NCI-H345 (cell line): ENCODE measurements around the gene SLC37A3.
A peak's percentile ranks its signal among the peaks of the same experiment; 100 is the strongest.
"Not testable (repeated sequence)": the region's sequence is repeated elsewhere in the genome, so short reads cannot be mapped to it uniquely, and the experiment has no call there.

Experiments used
- DNase-seq: peaks from one replicate; lab custom pipeline; 2025; lab: John Stamatoyannopoulos, UW

The SLC37A3 gene

GRCh38 chr7:140348161-140348849 lies 50.0 kb downstream of the SLC37A3 start:
- no peak for DNase-seq

- no peak for DNase-seq
Observed at GRCh38 chr7:140347218-140347617, 51.1 kb downstream of the SLC37A3 start.

GRCh38 chr7:140345426-140345825 lies 52.9 kb downstream of the SLC37A3 start:
- DNase-seq, result no peak

- peak; percentile 12 for DNase-seq
Observed at GRCh38 chr7:140342727-140343514, 55.4 kb downstream of the SLC37A3 start.

- DNase-seq, result not testable (repeated sequence)
Observed at GRCh38 chr7:140338959-140339358, 59.4 kb downstream of the SLC37A3 start.

- no peak for DNase-seq
Observed at GRCh38 chr7:140334341-140335057, 63.8 kb downstream of the SLC37A3 start.

- DNase-seq, result no peak
Observed at GRCh38 chr7:140333686-140334085, 64.6 kb downstream of the SLC37A3 start.

GRCh38 chr7:140333223-140333622 lies 65.1 kb downstream of the SLC37A3 start:
- no peak for DNase-seq

- no peak for DNase-seq
Observed at GRCh38 chr7:140330595-140330994, 67.7 kb downstream of the SLC37A3 start.

GRCh38 chr7:140330128-140330527 lies 68.2 kb downstream of the SLC37A3 start:
- DNase-seq, result no peak

- DNase-seq, result no peak
Observed at GRCh38 chr7:140327261-140327661, 71.1 kb downstream of the SLC37A3 start.

GRCh38 chr7:140326116-140326928 lies 72.0 kb downstream of the SLC37A3 start:
- DNase-seq, result peak; percentile 65

- no peak for DNase-seq
Observed at GRCh38 chr7:140325600-140325999, 72.7 kb downstream of the SLC37A3 start.

- no peak for DNase-seq
Observed at GRCh38 chr7:140324714-140325113, 73.6 kb downstream of the SLC37A3 start.

GRCh38 chr7:140322759-140323158 lies 75.6 kb downstream of the SLC37A3 start:
- no peak for DNase-seq

- not testable (repeated sequence) for DNase-seq
Observed at GRCh38 chr7:140320078-140320477, 78.3 kb downstream of the SLC37A3 start.

- DNase-seq, result no peak
Observed at GRCh38 chr7:140317999-140318398, 80.3 kb downstream of the SLC37A3 start.

GRCh38 chr7:140317597-140317996 lies 80.7 kb downstream of the SLC37A3 start:
- no peak for DNase-seq

GRCh38 chr7:140316165-140316661 lies 82.1 kb downstream of the SLC37A3 start:
- DNase-seq, result peak; percentile 11

GRCh38 chr7:140315498-140316164 lies 82.7 kb downstream of the SLC37A3 start:
- DNase-seq, result no peak
